ENCODE data around the gene DMXL2.

DMXL2 gene

DNA sequence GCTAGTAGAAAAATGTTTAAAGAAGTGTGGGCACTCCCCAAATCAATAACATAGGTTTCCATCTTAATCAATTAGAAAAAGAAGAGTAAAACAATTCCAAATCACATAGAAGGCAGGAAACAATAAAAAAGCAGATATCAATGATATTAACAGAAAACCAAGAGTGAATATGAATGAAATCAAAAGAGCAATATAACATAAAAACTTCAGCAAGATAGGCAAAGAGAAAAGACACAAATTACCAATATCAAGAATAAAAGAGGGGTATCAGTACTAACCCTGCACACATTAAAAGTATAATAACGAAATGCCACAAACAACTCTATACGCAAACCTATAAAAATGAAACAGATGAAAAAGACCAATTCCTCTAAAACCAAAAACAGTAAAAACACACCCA is 19.6 kb downstream of the DMXL2 start:
- H3K4me1 ChIP-seq (ENCODE audit: control insufficient read depth, insufficient read depth, low read length): no peaks in the 10 kb centered on the region
- no peaks in the 10 kb centered on the region for H3K9me3 ChIP-seq (ENCODE audit: control insufficient read depth, insufficient read depth, low read length)
- H3K27me3 ChIP-seq (ENCODE audit: control insufficient read depth, insufficient read depth, low read length): no peaks in the 10 kb centered on the region
- H3K27ac ChIP-seq (ENCODE audit: low read length): no peak overlapping the region
- WGBS (ENCODE audit: insufficient coverage, insufficient read length): no CpG with 5 or more reads among the region's 2 CpGs
- no peak overlapping the region for H3K4me3 ChIP-seq (ENCODE audit: low read length)
- no peak for DNase-seq (ENCODE audit: low read depth, low spot score)
- no peaks in the 10 kb centered on the region for H3K36me3 ChIP-seq (ENCODE audit: control insufficient read depth, insufficient read depth, low read length)

GRCh38 chr15:51602484-51602883 is 20.1 kb downstream of the DMXL2 start:
- no peak overlapping the region for H3K27ac ChIP-seq (ENCODE audit: low read length)

GRCh38 chr15:51601801-51602200 is 20.8 kb downstream of the DMXL2 start:
- no peak for DNase-seq (ENCODE audit: low read depth, low spot score)
- Histone ChIP-seq H3K9me3 (ENCODE audit: control insufficient read depth, insufficient read depth, low read length) (no peaks in the 10 kb centered on the region), H3K36me3 (ENCODE audit: control insufficient read depth, insufficient read depth, low read length) (no peaks in the 10 kb centered on the region), H3K4me1 (ENCODE audit: control insufficient read depth, insufficient read depth, low read length) (no peaks in the 10 kb centered on the region), H3K27me3 (ENCODE audit: control insufficient read depth, insufficient read depth, low read length) (no peaks in the 10 kb centered on the region), H3K27ac (ENCODE audit: low read length) (no peak overlapping the region), H3K4me3 (ENCODE audit: low read length) (no peak overlapping the region)
- WGBS (ENCODE audit: insufficient coverage, insufficient read length): no CpG with 5 or more reads among the region's 1 CpG

More at GRCh38 chr15:51602484-51602883, 20.1 kb downstream of the DMXL2 start:
- WGBS (ENCODE audit: insufficient coverage, insufficient read length): no CpG with 5 or more reads among the region's 3 CpGs
- H3K36me3 ChIP-seq (ENCODE audit: control insufficient read depth, insufficient read depth, low read length): no peaks in the 10 kb centered on the region
- no peaks in the 10 kb centered on the region for H3K27me3 ChIP-seq (ENCODE audit: control insufficient read depth, insufficient read depth, low read length)
- no peaks in the 10 kb centered on the region for H3K9me3 ChIP-seq (ENCODE audit: control insufficient read depth, insufficient read depth, low read length)
- no peak overlapping the region for H3K4me3 ChIP-seq (ENCODE audit: low read length)
- H3K4me1 ChIP-seq (ENCODE audit: control insufficient read depth, insufficient read depth, low read length): no peaks in the 10 kb centered on the region
- no peak for DNase-seq (ENCODE audit: low read depth, low spot score)

DNA sequence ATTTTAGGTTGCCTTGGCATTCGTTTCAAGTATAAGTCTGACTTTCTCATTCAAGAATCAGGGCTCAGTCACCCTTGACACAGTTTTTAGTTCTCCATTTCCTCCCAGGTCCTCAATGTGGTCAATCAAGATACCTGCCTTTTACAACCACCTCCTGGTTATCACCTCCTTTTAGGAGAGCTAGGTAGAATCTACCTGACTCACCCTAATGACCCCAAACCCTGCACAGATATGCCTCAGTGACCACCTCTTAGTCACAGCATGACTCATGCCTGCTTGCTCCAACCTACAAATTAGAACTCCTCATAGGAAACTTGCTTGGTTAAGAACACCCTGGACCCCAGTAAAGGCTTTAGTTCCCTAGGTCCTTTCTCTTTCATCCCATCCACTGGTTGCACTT is 22.5 kb downstream of the DMXL2 start:
- Histone ChIP-seq H3K36me3 (ENCODE audit: control insufficient read depth, insufficient read depth, low read length) (no peaks in the 10 kb centered on the region), H3K4me1 (ENCODE audit: control insufficient read depth, insufficient read depth, low read length) (no peaks in the 10 kb centered on the region), H3K27ac (ENCODE audit: low read length) (no peak overlapping the region), H3K27me3 (ENCODE audit: control insufficient read depth, insufficient read depth, low read length) (no peaks in the 10 kb centered on the region), H3K9me3 (ENCODE audit: control insufficient read depth, insufficient read depth, low read length) (no peaks in the 10 kb centered on the region), H3K4me3 (ENCODE audit: low read length) (no peak overlapping the region)
- no peak for DNase-seq (ENCODE audit: low read depth, low spot score)
- no CpG with 5 or more reads among the region's 1 CpG for WGBS (ENCODE audit: insufficient coverage, insufficient read length)

DNA sequence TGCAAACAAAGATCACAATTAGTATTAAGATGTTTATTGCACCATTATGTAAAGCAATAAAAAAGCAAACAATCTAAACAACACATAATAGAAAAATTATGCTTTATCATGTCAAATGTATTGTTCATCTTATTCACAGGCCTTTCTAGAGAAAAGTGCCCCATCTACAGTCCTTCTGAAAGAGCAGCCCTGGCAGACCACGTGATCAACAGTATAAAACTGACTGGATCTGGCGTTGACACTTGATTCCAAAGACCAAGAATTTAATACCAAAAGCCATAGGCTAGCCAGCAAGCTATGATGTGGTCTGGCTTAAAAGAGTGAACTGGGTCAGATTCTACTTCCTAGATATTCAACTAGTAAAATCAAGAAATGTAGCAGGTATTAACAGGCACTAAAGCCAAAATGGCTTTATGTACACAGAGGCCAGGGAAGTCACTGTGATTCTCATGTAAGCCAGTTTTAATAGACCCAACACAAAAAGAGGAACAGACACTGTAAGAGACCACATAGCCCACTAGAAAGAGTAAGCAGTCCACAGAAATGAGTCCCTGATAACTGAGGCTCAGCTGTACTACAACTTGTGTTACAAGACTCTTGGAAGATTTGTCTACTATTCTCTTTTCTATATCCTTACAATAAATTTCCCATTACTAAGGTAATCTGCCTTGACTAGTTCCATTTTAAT is 32.5 kb downstream of the DMXL2 start:
- no peak for DNase-seq (ENCODE audit: low read depth, low spot score)
- no CpG with 5 or more reads among the region's 2 CpGs for WGBS (ENCODE audit: insufficient coverage, insufficient read length)
- no peaks in the 10 kb centered on the region for H3K4me1 ChIP-seq (ENCODE audit: control insufficient read depth, insufficient read depth, low read length)

DNA sequence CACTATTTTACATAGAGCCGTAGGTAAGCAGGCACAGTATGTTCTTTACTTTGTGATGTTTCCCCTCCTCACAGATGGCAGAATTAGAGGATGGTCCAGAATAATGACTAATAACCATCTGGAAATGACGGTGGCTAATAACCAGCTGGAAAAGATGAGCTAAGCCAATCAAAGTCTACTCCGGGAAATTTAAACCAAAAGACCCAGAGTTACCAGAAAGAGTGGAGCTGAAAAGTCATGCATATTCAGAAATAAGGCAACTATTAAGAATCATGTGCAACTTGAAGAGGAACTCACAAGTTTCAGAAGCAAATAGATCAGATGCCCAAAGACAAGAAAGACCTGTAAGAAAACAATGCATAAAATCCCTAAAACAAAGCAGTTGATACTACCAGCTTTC is 33.6 kb downstream of the DMXL2 start:
- Histone ChIP-seq H3K4me1 (ENCODE audit: control insufficient read depth, insufficient read depth, low read length) (no peaks in the 10 kb centered on the region), H3K4me3 (ENCODE audit: low read length) (no peak overlapping the region), H3K36me3 (ENCODE audit: control insufficient read depth, insufficient read depth, low read length) (no peaks in the 10 kb centered on the region), H3K27me3 (ENCODE audit: control insufficient read depth, insufficient read depth, low read length) (no peaks in the 10 kb centered on the region), H3K27ac (ENCODE audit: low read length) (no peak overlapping the region), H3K9me3 (ENCODE audit: control insufficient read depth, insufficient read depth, low read length) (no peaks in the 10 kb centered on the region; the same call in 1 of the 2 replicates)
- no CpG with 5 or more reads among the region's 3 CpGs for WGBS (ENCODE audit: insufficient coverage, insufficient read length)
- DNase-seq (ENCODE audit: low read depth, low spot score): no peak

More for the DNA sequence above, 32.5 kb downstream of the DMXL2 start:
- no peaks in the 10 kb centered on the region for H3K27me3 ChIP-seq (ENCODE audit: control insufficient read depth, insufficient read depth, low read length)
- H3K36me3 ChIP-seq (ENCODE audit: control insufficient read depth, insufficient read depth, low read length): no peaks in the 10 kb centered on the region
- no peak overlapping the region for H3K4me3 ChIP-seq (ENCODE audit: low read length)
- H3K9me3 ChIP-seq (ENCODE audit: control insufficient read depth, insufficient read depth, low read length): no peaks in the 10 kb centered on the region; the same call in 1 of the 2 replicates
- H3K27ac ChIP-seq (ENCODE audit: low read length): no peak overlapping the region

DNA sequence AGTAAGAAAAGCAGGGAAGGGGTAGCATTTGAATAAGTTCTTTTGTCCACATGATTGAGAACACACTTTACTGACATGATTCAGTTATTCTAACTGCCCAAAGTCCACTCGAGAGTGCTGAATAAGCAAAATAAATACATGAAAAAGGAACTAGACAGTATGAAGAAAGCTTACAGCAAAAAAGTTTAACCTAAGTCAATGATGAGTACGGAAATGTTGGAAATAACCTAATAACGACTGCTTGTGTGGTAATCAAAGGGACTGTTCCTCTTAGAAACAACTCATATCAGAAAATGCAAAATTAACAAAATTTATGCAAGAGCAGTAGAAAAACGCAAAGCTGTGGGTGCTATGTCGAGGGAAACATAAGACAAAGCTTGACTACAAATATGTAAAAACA is 36.6 kb downstream of the DMXL2 start:
- Histone ChIP-seq H3K27me3 (ENCODE audit: control insufficient read depth, insufficient read depth, low read length) (no peaks in the 10 kb centered on the region), H3K9me3 (ENCODE audit: control insufficient read depth, insufficient read depth, low read length) (no peaks in the 10 kb centered on the region; the same call in 1 of the 2 replicates), H3K4me1 (ENCODE audit: control insufficient read depth, insufficient read depth, low read length) (no peaks in the 10 kb centered on the region), H3K36me3 (ENCODE audit: control insufficient read depth, insufficient read depth, low read length) (no peaks in the 10 kb centered on the region), H3K4me3 (ENCODE audit: low read length) (no peak overlapping the region), H3K27ac (ENCODE audit: low read length) (no peak overlapping the region)
- DNase-seq (ENCODE audit: low read depth, low spot score): no peak
- WGBS (ENCODE audit: insufficient coverage, insufficient read length): no CpG with 5 or more reads among the region's 5 CpGs

DNA sequence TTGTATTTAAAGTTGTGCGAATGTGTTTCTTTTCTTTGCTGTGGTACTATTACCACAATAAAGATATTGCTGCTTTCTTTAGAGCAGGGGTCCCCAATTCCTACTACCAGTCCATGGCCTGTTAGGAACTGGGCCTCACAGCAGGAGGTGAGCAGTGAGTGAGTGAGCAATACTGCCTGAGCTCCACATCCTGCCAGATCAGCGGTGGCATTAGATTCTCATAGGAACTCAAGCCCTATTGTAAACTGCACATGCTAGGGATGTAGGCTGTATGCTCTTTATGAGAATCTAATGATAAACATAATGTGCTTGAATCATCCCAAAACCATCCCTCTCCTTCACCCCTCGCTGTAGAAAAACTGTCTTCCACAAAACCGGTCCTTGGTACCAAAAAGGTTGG is 41.6 kb downstream of the DMXL2 start:
- no CpG with 5 or more reads among the region's 4 CpGs for WGBS (ENCODE audit: insufficient coverage, insufficient read length)
- no peaks in the 10 kb centered on the region for H3K9me3 ChIP-seq (ENCODE audit: control insufficient read depth, insufficient read depth, low read length)
- DNase-seq (ENCODE audit: low read depth, low spot score): no peak
- no peaks in the 10 kb centered on the region for H3K36me3 ChIP-seq (ENCODE audit: control insufficient read depth, insufficient read depth, low read length)
- no peaks in the 10 kb centered on the region for H3K27me3 ChIP-seq (ENCODE audit: control insufficient read depth, insufficient read depth, low read length)
- no peak overlapping the region for H3K4me3 ChIP-seq (ENCODE audit: low read length)
- H3K4me1 ChIP-seq (ENCODE audit: control insufficient read depth, insufficient read depth, low read length): no peaks in the 10 kb centered on the region
- H3K27ac ChIP-seq (ENCODE audit: low read length): no peak overlapping the region

GRCh38 chr15:51580385-51580784 is 42.2 kb downstream of the DMXL2 start:
- Histone ChIP-seq H3K27me3 (ENCODE audit: control insufficient read depth, insufficient read depth, low read length) (no peaks in the 10 kb centered on the region), H3K9me3 (ENCODE audit: control insufficient read depth, insufficient read depth, low read length) (no peaks in the 10 kb centered on the region), H3K4me1 (ENCODE audit: control insufficient read depth, insufficient read depth, low read length) (no peaks in the 10 kb centered on the region), H3K27ac (ENCODE audit: low read length) (no peak overlapping the region), H3K4me3 (ENCODE audit: low read length) (no peak overlapping the region), H3K36me3 (ENCODE audit: control insufficient read depth, insufficient read depth, low read length) (no peaks in the 10 kb centered on the region)
- DNase-seq (ENCODE audit: low read depth, low spot score): no peak
- no CpG with 5 or more reads among the region's 2 CpGs for WGBS (ENCODE audit: insufficient coverage, insufficient read length)

DNA sequence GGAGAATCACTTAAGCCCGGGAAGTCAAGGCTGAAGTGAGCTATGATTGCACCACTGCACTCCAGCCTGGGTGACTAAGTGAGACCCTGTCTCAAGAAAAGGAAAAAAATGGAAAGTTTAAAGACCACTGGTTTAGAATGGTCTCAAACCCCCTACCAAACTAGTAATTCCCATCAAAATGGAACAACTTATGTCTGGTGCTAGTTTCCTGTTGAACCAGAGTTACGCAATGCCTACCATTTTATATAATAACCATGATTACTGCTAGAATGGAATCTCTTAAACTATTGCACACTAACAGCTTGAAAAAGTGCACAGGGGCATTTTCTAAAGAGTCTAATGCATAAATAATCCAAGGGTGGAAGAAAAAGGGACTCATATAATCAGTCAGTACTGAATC is 43.6 kb downstream of the DMXL2 start:
- H3K27ac ChIP-seq (ENCODE audit: low read length): no peak overlapping the region

DNA sequence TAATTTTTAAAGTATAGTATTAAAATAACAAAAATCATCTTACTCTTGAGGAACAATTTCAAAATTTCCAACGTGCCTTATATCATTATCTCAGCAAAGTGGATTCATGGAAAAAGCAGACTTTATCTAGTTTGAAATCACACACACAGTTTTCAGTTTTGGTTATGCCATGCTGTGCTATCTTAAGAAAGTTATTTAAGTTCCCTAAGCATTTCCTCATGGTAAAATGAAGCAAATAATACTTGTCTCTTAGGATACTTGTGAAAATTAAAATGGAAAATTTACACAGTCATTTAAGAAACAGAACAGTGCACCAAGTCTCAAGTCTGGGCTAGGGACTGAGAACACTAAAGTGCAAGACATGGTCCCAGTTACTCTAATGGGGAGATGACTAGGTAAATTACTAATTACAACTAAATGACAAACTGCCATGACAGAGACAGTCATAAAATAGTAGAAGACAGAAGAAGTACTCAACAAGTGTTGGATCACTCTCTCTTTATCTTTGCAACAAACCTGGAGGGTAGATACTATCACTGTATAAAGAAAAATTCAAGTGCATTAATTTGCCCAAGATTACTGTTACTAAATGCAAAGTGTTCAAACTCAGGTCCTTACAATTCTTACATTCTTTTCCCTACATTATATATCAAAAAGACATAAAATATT is 44.8 kb downstream of the DMXL2 start:
- no peak for DNase-seq (ENCODE audit: low read depth, low spot score)
- no peak overlapping the region for H3K27ac ChIP-seq (ENCODE audit: low read length)

More for the DNA sequence above, 43.6 kb downstream of the DMXL2 start:
- no peak for DNase-seq (ENCODE audit: low read depth, low spot score)
- Histone ChIP-seq H3K9me3 (ENCODE audit: control insufficient read depth, insufficient read depth, low read length) (no peaks in the 10 kb centered on the region), H3K27me3 (ENCODE audit: control insufficient read depth, insufficient read depth, low read length) (no peaks in the 10 kb centered on the region), H3K4me3 (ENCODE audit: low read length) (no peak overlapping the region), H3K36me3 (ENCODE audit: control insufficient read depth, insufficient read depth, low read length) (no peaks in the 10 kb centered on the region), H3K4me1 (ENCODE audit: control insufficient read depth, insufficient read depth, low read length) (no peaks in the 10 kb centered on the region)
- WGBS (ENCODE audit: insufficient coverage, insufficient read length): no CpG with 5 or more reads among the region's 2 CpGs

More for the DNA sequence above, 44.8 kb downstream of the DMXL2 start:
- no CpG with 5 or more reads among the region's 1 CpG for WGBS (ENCODE audit: insufficient coverage, insufficient read length)
- Histone ChIP-seq H3K36me3 (ENCODE audit: control insufficient read depth, insufficient read depth, low read length) (no peaks in the 10 kb centered on the region), H3K4me1 (ENCODE audit: control insufficient read depth, insufficient read depth, low read length) (no peaks in the 10 kb centered on the region), H3K27me3 (ENCODE audit: control insufficient read depth, insufficient read depth, low read length) (no peaks in the 10 kb centered on the region), H3K9me3 (ENCODE audit: control insufficient read depth, insufficient read depth, low read length) (no peaks in the 10 kb centered on the region), H3K4me3 (ENCODE audit: low read length) (no peak overlapping the region)

All from iPS DF 6.9 (cell line).